GM12865 (cell line): ENCODE data around the gene MCF2L.

Experiments used
- DNase-seq: peaks from one replicate; pipeline ENCODE4 v3.0.0; 2010; ENCODE audit warnings: low read depth
- H3K4me3 ChIP-seq: 2 replicates; pipeline ENCODE4 v1.5.1; 2011; ENCODE audit warnings: mild to moderate bottlenecking, low read depth, low read length, control low read depth
- TF ChIP-seq, protein P1 (sequence below): IDR thresholded peaks from 2 replicates; pipeline ENCODE4 v1.5.1; 2011; ENCODE audit warnings: low read length, control low read depth, low read depth, inconsistent platforms; ENCODE audit not compliant: insufficient read depth; ENCODE audit errors: missing control alignments

Gene MCF2L

DNA sequence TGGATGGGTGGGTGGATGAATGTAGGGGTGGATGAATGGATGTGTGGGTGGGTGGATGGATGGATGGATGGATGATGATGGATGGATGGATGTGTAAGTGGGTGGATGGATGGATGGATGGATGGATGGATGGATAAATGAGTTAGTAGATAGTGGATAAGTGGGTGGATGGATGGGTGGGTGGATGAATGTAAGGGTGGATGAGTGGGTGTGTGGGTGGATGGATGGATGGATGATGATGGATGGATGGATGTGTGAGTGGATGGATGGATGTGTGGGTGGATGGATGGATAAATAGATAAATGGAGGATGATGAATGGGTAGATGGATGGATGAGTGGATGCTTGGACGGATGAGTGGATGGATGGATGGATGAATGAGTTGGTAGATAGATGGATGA is 3.2 kb downstream of the MCF2L start:
- no peak for DNase-seq
- H3K4me3 ChIP-seq, result no peak overlapping the region
- TF ChIP-seq, protein P1, sequence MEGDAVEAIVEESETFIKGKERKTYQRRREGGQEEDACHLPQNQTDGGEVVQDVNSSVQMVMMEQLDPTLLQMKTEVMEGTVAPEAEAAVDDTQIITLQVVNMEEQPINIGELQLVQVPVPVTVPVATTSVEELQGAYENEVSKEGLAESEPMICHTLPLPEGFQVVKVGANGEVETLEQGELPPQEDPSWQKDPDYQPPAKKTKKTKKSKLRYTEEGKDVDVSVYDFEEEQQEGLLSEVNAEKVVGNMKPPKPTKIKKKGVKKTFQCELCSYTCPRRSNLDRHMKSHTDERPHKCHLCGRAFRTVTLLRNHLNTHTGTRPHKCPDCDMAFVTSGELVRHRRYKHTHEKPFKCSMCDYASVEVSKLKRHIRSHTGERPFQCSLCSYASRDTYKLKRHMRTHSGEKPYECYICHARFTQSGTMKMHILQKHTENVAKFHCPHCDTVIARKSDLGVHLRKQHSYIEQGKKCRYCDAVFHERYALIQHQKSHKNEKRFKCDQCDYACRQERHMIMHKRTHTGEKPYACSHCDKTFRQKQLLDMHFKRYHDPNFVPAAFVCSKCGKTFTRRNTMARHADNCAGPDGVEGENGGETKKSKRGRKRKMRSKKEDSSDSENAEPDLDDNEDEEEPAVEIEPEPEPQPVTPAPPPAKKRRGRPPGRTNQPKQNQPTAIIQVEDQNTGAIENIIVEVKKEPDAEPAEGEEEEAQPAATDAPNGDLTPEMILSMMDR, result no peak

DNA sequence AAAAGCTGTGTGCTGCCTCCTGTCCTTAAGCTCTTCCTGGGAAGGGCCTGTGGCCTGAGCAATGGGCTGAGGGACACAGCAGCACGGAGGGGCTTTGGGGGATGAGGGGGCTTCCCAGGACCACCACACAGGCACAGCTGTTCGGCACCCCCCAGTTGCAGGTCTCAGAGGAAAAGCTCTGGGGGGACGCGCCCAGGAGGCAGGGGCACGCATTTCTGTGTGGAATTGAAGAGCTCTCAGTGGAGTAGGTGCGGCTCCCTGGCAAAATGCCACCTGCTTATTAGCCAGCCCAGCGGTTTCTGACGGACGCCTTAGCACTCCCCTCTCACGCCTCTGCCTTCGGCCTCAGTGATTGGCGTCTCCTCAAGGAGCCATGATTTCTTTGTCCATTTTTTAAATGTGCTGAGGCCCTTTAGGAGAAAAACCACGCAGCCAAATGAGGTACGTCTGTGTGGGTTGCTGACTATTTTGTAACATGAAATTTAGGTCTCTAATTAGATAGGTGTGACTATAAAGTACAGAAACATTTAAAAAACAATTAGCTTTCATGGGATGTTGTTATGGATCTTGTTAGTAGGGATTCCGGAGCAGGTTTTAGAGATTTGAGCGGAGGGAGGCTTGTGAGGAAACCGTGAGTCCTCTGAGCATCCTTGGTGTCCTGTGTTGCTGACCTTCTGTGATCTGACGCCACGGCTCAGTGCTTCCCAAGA is 4.0 kb downstream of the MCF2L start:
- TF ChIP-seq, protein P1, result no peak
- H3K4me3 ChIP-seq, result no peak overlapping the region
- DNase-seq, result no peak

DNA sequence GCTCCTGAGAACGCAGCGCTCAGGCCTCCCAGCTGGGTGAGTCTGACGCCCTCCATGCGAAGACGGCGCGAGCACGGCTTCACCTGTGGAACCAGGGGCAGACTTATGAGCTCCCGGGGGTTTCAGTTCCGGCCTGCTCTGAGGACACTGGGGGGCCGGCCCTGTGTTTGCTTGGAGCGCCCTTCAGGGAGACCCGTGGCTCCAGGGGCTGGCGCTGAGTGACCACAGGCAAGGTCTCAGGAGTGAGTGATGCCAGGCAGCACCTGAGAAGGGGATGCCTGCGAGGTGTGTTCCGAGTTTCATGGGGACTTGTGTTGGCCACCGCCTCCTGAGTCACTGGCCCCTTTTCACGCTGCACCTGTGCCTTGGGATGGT is 4.5 kb downstream of the MCF2L start:
- TF ChIP-seq, protein P1, result no peak
- H3K4me3 ChIP-seq, result no peak overlapping the region
- no peak for DNase-seq

DNA sequence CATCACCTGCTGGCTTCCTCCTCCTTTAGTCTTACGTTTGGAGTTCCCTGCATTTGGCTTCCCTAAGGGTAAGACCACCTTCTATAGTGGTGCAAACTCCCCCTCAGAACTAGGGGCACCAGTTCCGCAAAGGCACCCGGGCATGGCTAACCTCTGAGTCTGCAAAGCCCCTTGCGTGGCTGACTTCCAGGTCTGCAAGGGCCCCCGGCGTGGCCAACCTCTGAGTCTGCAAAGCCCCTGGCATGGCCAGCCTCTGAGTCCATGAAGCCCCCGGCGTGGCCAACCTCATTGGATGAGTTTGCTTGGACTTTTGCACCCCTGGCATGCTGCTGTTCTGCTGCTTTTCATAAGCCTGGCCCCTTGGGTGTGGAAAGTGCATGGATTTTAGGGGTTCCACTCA is 5.1 kb downstream of the MCF2L start:
- TF ChIP-seq, protein P1, result no peak
- H3K4me3 ChIP-seq, result no peak overlapping the region
- DNase-seq, result no peak

DNA sequence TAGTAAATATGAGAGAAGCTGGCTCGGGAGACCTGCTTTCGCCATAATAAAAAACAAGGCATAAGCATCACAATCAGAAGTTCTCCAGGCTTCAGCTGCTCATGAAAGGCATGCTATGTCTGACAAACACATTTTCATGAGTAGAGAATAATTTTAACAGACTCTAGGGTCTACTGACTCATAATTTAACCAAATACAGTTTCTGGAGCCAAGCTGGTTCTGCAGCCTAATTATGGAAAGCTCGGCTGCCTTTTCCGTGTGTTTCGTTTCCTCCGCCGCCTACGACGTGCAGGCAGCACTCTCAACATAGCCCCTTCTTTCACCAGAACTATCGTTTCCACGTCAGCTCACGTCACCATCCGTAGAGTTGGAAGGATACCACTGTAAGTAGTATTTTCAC is 5.7 kb downstream of the MCF2L start:
- no peak for DNase-seq
- TF ChIP-seq, protein P1, result no peak
- no peak overlapping the region for H3K4me3 ChIP-seq

DNA sequence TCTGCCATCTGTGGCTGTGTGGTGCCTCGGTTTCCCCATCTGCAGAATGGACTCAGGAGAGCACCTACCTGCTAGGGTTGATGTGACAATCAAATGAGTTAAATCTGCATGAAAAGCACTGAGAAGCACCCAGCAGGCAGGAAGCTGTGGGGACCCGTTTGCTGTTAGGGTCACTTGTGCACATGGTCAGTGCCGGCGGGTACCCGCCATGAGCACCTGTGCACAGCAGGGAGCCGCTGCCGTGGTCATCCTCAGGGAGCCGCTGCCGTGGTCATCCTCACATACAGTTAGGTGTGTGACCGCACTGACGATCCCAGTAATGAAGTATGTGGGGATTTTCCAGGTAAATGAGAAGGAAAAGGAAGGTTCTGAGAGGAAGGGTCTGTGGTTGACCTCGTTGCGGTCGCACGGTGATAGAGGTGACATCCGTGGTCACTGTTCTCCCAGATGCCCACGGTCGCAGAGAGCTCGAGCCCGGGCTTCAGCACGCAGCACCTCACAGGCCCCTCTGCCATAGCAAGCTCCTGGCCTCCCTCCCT is 6.5 kb downstream of the MCF2L start:
- TF ChIP-seq, protein P1, result no peak
- no peak overlapping the region for H3K4me3 ChIP-seq
- no peak for DNase-seq

DNA sequence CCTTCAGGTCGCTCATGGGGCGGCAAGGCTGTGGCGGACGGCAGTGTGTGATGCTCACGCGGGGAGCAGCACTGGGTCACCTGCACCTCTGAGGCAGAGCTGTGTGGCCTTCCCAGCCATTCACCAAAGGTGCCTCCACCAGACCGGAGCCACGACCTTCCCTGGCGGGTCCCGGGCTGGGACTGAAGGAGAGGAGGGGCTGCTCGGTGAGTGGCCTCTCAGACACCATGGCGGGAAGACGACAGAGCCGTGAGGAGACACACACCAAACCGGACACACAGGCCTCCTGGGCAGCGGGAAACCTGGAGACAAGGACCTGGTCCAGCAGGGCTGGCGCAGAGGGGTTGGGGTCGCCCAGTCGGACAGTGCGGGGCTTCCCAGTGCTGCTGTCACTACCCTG is 7.5 kb downstream of the MCF2L start:
- no peak overlapping the region for H3K4me3 ChIP-seq
- no peak for DNase-seq
- TF ChIP-seq, protein P1, result no peak
